HL-60/S4 treated with phorbol 12-myristate 13-acetate at 8.2 ng/mL for 4 days and 3 days (cell line): Measurements from ENCODE around the gene UTS2R.
"Not testable (repeated sequence)": the region's sequence is repeated elsewhere in the genome, so short reads cannot be mapped to it uniquely, and the experiment has no call there.

Source experiments
- in situ Hi-C: fragments of 300-500 bp; cut with MboI; formaldehyde crosslinking; loops from 2 replicates; pipeline ENCODE4 v1.15.0; 2022; ENCODE audit warnings: low sequenced_read_pairs

The UTS2R gene

GRCh38 chr17:82334204-82334621, 37.4 kb upstream of the UTS2R start:
- in situ Hi-C loops = no loop called here

- in situ Hi-C loops = no loop called here
These were observed 36.8 kb upstream of the UTS2R start for GRCh38 chr17:82334622-82335394.

GRCh38 chr17:82338858-82339633, 32.5 kb upstream of the UTS2R start:
- in situ Hi-C loops = no loop called here

DNA sequence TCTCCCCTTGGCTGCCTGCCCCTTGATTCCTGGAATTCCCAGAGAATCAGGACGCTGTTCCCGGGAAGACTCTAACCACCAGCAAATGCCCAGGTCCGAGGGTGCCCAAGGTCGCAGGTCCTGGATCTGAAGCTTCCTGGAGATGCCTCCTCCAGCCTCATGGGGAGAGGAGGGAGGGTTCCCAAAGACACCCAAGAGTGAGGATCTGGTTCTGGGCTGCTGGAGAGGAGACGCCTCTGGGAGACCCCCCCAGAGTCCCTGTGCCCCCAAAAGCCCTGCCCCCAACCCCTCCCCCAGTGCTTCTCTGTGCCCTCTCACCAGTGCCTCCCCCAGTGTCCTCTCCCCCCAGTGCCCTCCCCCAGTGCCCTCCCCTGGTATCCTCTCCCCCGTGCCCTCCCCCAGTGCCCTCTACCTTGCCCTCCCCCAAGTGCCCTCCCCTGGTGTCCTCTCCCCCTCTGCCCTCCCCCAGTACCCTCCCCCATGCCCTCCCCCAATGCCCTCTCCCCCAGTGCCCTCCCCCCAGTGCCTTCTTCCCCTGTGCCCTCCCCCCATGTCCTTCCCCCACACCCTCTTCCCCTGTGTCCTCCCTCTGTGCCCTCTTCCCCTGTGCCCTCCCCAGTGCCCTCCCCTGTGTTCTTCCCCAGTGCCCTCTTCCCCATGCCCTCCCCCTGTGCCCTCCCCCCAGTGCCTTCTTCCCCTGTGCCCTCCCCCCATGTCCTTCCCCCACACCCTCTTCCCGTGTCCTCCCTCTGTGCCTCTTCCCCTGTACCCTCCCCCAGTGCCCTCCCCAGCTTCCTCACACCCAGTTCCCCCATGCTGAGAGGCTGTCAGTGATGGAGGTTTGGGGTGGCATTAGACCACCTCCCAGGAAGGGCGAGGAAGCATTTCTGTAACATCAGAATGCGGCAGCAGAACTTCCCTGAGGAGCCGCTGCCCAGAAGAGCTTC, 31.7 kb upstream of the UTS2R start:
- in situ Hi-C loops = no loop called here

- in situ Hi-C loops = no loop called here
These were observed 29.0 kb upstream of the UTS2R start for GRCh38 chr17:82342361-82343079.

DNA sequence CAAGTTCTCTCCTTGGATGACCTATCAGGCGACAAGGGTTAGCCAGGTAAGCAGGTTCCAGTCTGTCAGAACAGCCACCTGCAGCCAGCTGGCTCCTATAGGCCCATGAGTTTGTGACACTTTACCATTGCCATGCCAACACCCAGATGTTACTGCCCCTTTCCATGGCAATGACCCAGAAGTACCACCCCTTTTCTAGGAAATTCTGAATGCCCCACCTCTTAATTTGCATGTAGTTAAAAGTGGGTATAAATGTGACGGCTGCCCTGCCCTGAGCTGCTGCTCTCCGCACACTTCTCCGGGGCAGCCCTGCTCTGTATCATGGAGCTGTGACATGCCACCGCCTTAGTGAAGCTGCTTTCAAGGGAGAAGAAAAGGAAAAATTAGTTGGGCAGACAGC, 28.0 kb upstream of the UTS2R start:
- in situ Hi-C loops = no loop called here

DNA sequence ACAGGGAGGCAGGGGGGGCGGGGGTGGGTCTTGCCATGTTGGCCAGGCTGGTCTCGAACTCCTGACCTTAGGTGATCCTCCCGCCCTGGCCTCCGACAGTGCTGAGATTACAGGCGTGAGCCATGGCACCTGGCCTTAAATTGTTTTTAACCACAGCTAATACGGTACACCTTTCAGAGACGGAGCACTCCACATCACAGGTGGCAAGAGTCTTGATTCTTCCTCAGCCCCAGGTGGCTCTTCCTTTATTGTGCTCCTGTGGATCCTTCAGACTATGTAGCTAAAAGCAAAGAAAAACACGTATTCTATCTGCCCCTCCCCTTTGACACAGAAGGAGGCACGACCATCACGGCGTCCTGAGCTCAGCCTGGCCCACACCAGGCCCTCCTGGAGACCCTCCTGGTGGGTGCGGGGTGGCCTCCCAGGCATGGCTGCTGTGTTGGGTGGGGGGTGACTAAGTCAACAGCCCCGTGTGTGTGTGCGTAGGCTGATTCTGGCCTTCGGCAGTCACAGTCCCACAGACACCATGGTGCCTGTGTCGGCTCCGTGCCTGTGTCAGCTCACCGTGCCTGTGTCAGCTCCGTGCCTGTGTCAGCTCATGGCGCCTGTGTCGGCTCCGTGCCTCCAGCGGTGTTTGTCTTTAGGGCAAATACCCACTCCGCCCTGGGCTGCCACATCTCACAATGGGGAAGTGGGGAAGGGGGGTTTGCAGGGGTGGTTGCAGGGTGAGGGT, 27.2 kb upstream of the UTS2R start:
- in situ Hi-C loops = no loop called here

DNA sequence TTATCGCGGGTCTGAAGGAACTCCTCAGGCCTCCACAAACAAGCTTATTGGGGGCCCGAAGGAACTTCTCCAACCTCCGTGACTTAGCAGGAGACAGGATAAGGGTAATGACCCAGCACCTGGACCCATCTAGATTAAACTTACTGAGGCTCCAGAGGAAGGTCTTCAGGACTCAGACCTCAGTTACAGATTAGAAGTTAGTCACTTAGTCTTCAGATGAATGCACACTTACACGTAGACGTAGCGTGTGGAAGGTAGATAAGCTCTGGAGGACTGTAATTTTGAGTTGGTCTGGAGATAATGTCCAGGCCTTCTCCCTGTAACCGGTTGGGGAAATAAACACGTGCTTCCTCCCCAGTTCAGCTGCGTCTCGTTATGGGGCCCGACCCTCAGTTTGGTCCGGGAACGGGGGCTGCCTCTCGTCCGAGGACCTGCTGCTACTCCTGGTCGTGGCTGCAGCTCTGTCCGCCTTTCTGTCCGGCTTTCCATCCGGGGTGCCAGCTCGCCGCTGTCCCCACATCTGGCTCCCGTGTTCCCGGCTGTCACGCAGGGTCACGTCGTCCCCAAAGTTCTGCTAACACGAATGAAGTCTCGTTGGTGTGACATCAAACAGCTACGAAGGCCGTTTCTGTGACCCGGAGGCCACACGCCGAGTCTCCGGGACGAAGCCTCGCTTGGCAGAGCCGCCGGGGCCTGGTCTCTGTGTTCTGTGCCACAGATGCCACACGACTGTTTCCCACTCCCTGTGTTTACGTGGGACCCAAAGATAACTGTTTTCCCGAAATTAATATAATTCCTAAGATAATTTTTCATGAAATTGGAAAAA, 26.2 kb upstream of the UTS2R start:
- in situ Hi-C loops = no loop called here

GRCh38 chr17:82346342-82347300, 24.9 kb upstream of the UTS2R start:
- in situ Hi-C loops = no loop called here

GRCh38 chr17:82347994-82348393, 23.6 kb upstream of the UTS2R start:
- in situ Hi-C loops = not testable (repeated sequence)

DNA sequence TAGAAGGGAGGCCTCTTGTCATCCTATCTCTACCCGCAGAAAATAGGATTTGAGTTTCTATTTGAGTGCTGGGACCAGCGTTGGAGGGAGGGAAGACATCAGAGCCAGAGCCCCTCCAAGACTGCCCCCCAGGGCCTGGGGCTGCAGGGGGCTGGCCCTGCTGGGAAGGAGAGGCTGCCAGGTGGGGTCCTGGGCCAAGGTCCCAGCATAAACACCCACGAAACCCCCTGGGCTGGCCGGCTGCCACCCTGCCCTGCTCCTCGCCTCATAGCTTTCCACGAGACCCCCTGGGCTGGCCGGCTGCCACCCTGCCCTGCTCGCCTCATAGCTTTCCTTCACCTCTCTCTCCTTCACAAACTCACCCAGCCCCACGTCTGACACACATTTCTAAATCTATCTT, 23.1 kb upstream of the UTS2R start:
- in situ Hi-C loops = no loop called here

GRCh38 chr17:82348866-82349265, 22.7 kb upstream of the UTS2R start:
- in situ Hi-C loops = no loop called here

DNA sequence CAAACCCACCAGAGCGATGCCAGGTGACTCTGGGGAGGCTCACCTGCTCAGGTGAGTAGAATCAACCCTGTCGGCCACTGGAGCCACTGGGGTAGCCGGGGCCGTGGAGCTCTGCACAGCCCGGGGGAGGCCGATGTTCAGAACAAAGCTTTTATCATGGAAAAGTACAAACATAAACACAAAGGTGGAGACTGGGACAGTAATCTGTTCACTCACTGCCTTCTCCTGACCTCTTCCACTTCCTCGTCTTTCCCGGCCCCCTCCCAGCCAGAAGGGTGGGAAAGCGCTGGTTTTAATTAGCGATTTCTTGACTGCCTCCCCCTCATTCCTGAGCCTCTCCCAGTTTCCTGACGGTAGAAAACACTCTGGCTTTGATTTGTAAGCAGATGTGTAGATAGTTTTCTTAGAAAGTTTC, 22.3 kb upstream of the UTS2R start:
- in situ Hi-C loops = no loop called here

DNA sequence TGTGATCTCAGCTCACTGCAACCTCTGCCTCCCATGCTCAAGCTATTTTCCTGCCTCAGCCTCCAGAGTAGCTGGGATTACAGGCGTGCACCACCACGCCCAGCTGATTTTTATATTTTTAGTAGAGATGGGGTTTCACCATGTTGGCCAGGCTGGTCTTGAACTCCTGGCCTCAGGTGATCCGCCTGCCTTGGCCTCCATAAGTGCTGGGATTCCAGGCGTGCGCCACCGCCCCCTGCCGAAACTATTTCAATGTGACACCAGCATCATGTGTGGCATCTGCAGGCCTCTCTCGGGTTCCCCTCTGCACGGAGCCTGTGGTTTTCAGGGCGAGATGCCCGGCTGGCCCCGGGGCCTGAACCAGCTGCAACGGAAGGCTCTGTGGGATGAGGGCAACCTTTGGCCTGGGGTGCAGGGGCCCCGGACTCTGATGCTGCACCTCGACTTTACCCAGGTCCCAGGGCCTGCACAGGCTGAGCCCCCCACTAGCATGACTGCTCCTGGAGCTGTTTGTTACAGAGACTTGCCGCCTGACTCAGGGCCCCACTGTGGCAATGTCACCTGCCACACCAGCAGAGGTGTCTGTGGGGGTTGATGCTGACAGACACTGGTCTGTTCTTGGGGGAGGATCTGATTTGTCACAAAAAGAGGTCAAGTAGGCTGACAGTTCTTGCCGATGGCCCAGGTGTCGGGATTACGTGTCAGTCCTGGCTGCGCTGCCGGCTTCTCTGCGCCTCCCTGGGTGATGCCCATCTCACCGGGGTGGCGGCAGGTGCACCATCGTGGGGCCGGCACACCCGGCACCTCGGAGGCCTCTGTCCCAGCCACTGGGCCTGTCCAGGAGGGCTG, 21.2 kb upstream of the UTS2R start:
- in situ Hi-C loops = loop anchor here (5.0 kb wide), 1 partner anchor 62 kb away; no protein-coding TSS in a partner anchor

- in situ Hi-C loops = loop anchor here (5.0 kb wide), 1 partner anchor 61 kb away; no protein-coding TSS in a partner anchor
These were observed 20.3 kb upstream of the UTS2R start for GRCh38 chr17:82351254-82351712.

GRCh38 chr17:82351713-82352488, 19.7 kb upstream of the UTS2R start:
- in situ Hi-C loops = loop anchor here (5.0 kb wide), 1 partner anchor 60 kb away; no protein-coding TSS in a partner anchor
